Measurements from ENCODE around the gene NUTM2G. TPM values are rescaled to one million over a fixed set of nuclear protein-coding genes. Genes with fewer than 3 reads are reported as not detected.
"Not testable (repeated sequence)": the region's sequence is repeated elsewhere in the genome, so short reads cannot be mapped to it uniquely, and the experiment has no call there.

The NUTM2G gene
- total and polyA plus RNA-seq, 2 experiments from 2014 or later = 0.13 to 0.36 TPM

GRCh38 chr9:96918550-96918949 lies 10.1 kb upstream of the NUTM2G start:
- not testable (repeated sequence) for H3K9me2 ChIP-seq (replicated peaks; ENCODE audit: insufficient read depth); H3K9me3 ChIP-seq (ENCODE audit: low read depth); H4K20me1 ChIP-seq (ENCODE audit: insufficient read depth, poor library complexity, severe bottlenecking); H3K36me3 ChIP-seq (replicated peaks; ENCODE audit: insufficient read depth, low read depth); H3K4me2 ChIP-seq; H3K4me3 ChIP-seq; DNase-seq (ENCODE audit: low spot score); H3K27me3 ChIP-seq; H2AFZ ChIP-seq; H3K79me2 ChIP-seq; H3K27ac ChIP-seq; H3K4me1 ChIP-seq (ENCODE audit: insufficient read depth)
- WGBS (ENCODE audit: low lambda C conversion rate, missing lambda C conversion rate) = 74% methylated on average over 6 of the region's 6 CpGs

GRCh38 chr9:96920803-96921202 lies 7.8 kb upstream of the NUTM2G start:
- not testable (repeated sequence) for H2AFZ ChIP-seq; H3K9me2 ChIP-seq (replicated peaks; ENCODE audit: insufficient read depth); H3K27ac ChIP-seq; H3K9me3 ChIP-seq (ENCODE audit: low read depth); H3K79me2 ChIP-seq; H3K4me3 ChIP-seq; H3K4me2 ChIP-seq; H3K36me3 ChIP-seq (replicated peaks; ENCODE audit: insufficient read depth, low read depth); H3K27me3 ChIP-seq; H4K20me1 ChIP-seq (ENCODE audit: insufficient read depth, poor library complexity, severe bottlenecking); H3K4me1 ChIP-seq (ENCODE audit: insufficient read depth); DNase-seq (ENCODE audit: low spot score)
- 95% methylated on average over 4 of the region's 4 CpGs for WGBS (ENCODE audit: low lambda C conversion rate, missing lambda C conversion rate)

GRCh38 chr9:96925587-96925986 lies 3.1 kb upstream of the NUTM2G start:
- not testable (repeated sequence) for H2AFZ ChIP-seq; H3K27me3 ChIP-seq; H3K4me3 ChIP-seq; H3K27ac ChIP-seq; H3K79me2 ChIP-seq; H3K9me2 ChIP-seq (replicated peaks; ENCODE audit: insufficient read depth); DNase-seq (ENCODE audit: low spot score); H4K20me1 ChIP-seq (ENCODE audit: insufficient read depth, poor library complexity, severe bottlenecking); H3K4me2 ChIP-seq; H3K4me1 ChIP-seq (ENCODE audit: insufficient read depth); H3K36me3 ChIP-seq (replicated peaks; ENCODE audit: insufficient read depth, low read depth); H3K9me3 ChIP-seq (ENCODE audit: low read depth)
- 93% methylated on average over 5 of the region's 5 CpGs for WGBS (ENCODE audit: low lambda C conversion rate, missing lambda C conversion rate)

GRCh38 chr9:96931665-96932064 lies 3.0 kb downstream of the NUTM2G start:
- not testable (repeated sequence) for H3K36me3 ChIP-seq (replicated peaks; ENCODE audit: insufficient read depth, low read depth); DNase-seq (ENCODE audit: low spot score); H2AFZ ChIP-seq; H3K9me2 ChIP-seq (replicated peaks; ENCODE audit: insufficient read depth); H3K79me2 ChIP-seq; H3K4me3 ChIP-seq; H4K20me1 ChIP-seq (ENCODE audit: insufficient read depth, poor library complexity, severe bottlenecking); H3K4me2 ChIP-seq; H3K9me3 ChIP-seq (ENCODE audit: low read depth); H3K4me1 ChIP-seq (ENCODE audit: insufficient read depth); H3K27me3 ChIP-seq; H3K27ac ChIP-seq
- 78% methylated on average over 9 of the region's 13 CpGs for WGBS (ENCODE audit: low lambda C conversion rate, missing lambda C conversion rate)

GRCh38 chr9:96934097-96934496 lies 5.5 kb downstream of the NUTM2G start:
- not testable (repeated sequence) for H2AFZ ChIP-seq; H3K4me2 ChIP-seq; DNase-seq (ENCODE audit: low spot score); H4K20me1 ChIP-seq (ENCODE audit: insufficient read depth, poor library complexity, severe bottlenecking); H3K36me3 ChIP-seq (replicated peaks; ENCODE audit: insufficient read depth, low read depth); H3K9me3 ChIP-seq (ENCODE audit: low read depth); H3K79me2 ChIP-seq; H3K9me2 ChIP-seq (replicated peaks; ENCODE audit: insufficient read depth); H3K27me3 ChIP-seq; H3K27ac ChIP-seq; H3K4me3 ChIP-seq; H3K4me1 ChIP-seq (ENCODE audit: insufficient read depth)
- 89% methylated on average over 7 of the region's 14 CpGs for WGBS (ENCODE audit: low lambda C conversion rate, missing lambda C conversion rate)

GRCh38 chr9:96934706-96935105 lies 6.1 kb downstream of the NUTM2G start:
- not testable (repeated sequence) for H3K4me2 ChIP-seq; H3K4me3 ChIP-seq; H3K9me3 ChIP-seq (ENCODE audit: low read depth); H4K20me1 ChIP-seq (ENCODE audit: insufficient read depth, poor library complexity, severe bottlenecking); H3K36me3 ChIP-seq (replicated peaks; ENCODE audit: insufficient read depth, low read depth); H3K4me1 ChIP-seq (ENCODE audit: insufficient read depth); DNase-seq (ENCODE audit: low spot score); H3K79me2 ChIP-seq; H3K27ac ChIP-seq; H3K9me2 ChIP-seq (replicated peaks; ENCODE audit: insufficient read depth); H2AFZ ChIP-seq; H3K27me3 ChIP-seq
- WGBS (ENCODE audit: low lambda C conversion rate, missing lambda C conversion rate) = 72% methylated on average over 2 of the region's 5 CpGs

GRCh38 chr9:96935401-96935800 lies 6.8 kb downstream of the NUTM2G start:
- H3K36me3 ChIP-seq (replicated peaks; ENCODE audit: insufficient read depth, low read depth); H3K9me2 ChIP-seq (replicated peaks; ENCODE audit: insufficient read depth); H2AFZ ChIP-seq; H3K4me2 ChIP-seq; H4K20me1 ChIP-seq (ENCODE audit: insufficient read depth, poor library complexity, severe bottlenecking); DNase-seq (ENCODE audit: low spot score); H3K9me3 ChIP-seq (ENCODE audit: low read depth); H3K4me3 ChIP-seq; H3K27ac ChIP-seq; H3K79me2 ChIP-seq; H3K4me1 ChIP-seq (ENCODE audit: insufficient read depth); H3K27me3 ChIP-seq: not testable (repeated sequence)
- WGBS (ENCODE audit: low lambda C conversion rate, missing lambda C conversion rate) = 95% methylated on average over 15 of the region's 15 CpGs

GRCh38 chr9:96937442-96937841 lies 8.8 kb downstream of the NUTM2G start:
- H3K27ac ChIP-seq; H3K36me3 ChIP-seq (replicated peaks; ENCODE audit: insufficient read depth, low read depth); H2AFZ ChIP-seq; H3K9me3 ChIP-seq (ENCODE audit: low read depth); H3K4me3 ChIP-seq; H3K4me2 ChIP-seq; H3K79me2 ChIP-seq; H4K20me1 ChIP-seq (ENCODE audit: insufficient read depth, poor library complexity, severe bottlenecking); DNase-seq (ENCODE audit: low spot score); H3K27me3 ChIP-seq; H3K9me2 ChIP-seq (replicated peaks; ENCODE audit: insufficient read depth); H3K4me1 ChIP-seq (ENCODE audit: insufficient read depth): not testable (repeated sequence)
- WGBS (ENCODE audit: low lambda C conversion rate, missing lambda C conversion rate) = 65% methylated on average over 3 of the region's 3 CpGs

GRCh38 chr9:96938957-96939665 lies 10.5 kb downstream of the NUTM2G start:
- DNase-seq (ENCODE audit: low spot score); H3K4me2 ChIP-seq; H3K27ac ChIP-seq; H4K20me1 ChIP-seq (ENCODE audit: insufficient read depth, poor library complexity, severe bottlenecking); H3K4me3 ChIP-seq; H3K9me2 ChIP-seq (replicated peaks; ENCODE audit: insufficient read depth); H3K27me3 ChIP-seq; H2AFZ ChIP-seq; H3K9me3 ChIP-seq (ENCODE audit: low read depth); H3K79me2 ChIP-seq; H3K36me3 ChIP-seq (replicated peaks; ENCODE audit: insufficient read depth, low read depth); H3K4me1 ChIP-seq (ENCODE audit: insufficient read depth): not testable (repeated sequence)
- no CpG with 5 or more reads among the region's 10 CpGs for WGBS (ENCODE audit: low lambda C conversion rate, missing lambda C conversion rate)
